ENCODE data around the gene WFDC6. TPM values are rescaled to one million over a fixed set of nuclear protein-coding genes. Genes with fewer than 3 reads are reported as not detected.
A peak's percentile ranks its signal among the peaks of the same experiment; 100 is the strongest.

The WFDC6 gene
- total and polyA plus RNA-seq, 4 experiments from 2014 or later, result not detected

DNA sequence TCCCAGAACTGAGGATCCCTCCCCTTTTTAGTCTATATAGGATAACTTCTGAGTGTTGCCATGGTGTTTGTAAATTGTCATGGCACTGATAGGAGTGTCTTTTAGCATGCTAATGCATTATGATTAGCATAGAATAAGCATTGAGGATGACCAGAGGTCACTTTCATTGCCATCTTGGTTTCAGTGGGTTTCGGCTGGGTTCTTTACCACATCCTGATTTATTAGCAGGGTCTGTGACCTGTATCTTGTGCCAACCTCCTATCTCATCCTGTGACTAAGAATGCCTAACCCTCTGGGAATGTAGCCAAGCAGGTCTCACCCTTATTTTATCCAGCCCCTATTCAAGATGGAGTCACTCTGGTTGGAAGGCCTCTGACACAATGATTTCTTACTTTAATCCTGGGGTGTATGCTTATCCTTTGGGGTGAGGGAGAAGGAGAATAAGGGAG is 50.2 kb downstream of the WFDC6 start:
- H3K9me3 Mint-ChIP-seq, result no peaks in the 10 kb centered on the region

DNA sequence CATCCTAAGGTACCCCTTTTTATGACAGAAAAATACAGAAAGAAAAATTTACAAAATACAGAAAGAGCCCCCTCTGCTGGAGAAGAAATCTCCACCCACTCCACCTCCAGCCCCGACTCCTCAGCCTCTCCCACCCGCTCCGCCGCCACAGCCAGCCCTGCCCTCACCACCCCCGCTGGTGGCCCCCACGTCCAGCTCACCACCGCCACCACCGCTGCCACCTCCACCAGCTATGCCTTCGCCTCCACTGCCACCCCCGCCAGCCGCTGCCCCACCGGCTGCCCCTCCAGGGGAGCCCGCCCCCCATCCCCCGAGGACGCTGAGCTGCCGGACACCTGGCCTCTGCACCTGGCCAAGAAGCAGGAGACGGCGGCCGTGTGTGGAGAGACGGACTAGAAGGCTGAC is 52.0 kb downstream of the WFDC6 start:
- no peaks in the 10 kb centered on the region for H3K9me3 Mint-ChIP-seq
- DNase-seq, result no peak
- Histone ChIP-seq H3K9me3 (ENCODE audit: control insufficient read depth in 1 of 2, low read length in 2 of 2) (no peaks in the 10 kb centered on the region), H3K4me3 (ENCODE audit: low read length in 2 of 2) (no peak overlapping the region), H3K4me1 (ENCODE audit: insufficient read depth, low read length) (no peaks in the 10 kb centered on the region), H3K36me3 (ENCODE audit: insufficient read depth, low read length) (no peaks in the 10 kb centered on the region), H3K27ac (ENCODE audit: low read depth, low read length) (no peak overlapping the region), H3K27me3 (ENCODE audit: insufficient read depth, low read length) (peaks cover 7% of the 10 kb centered on the region)
- H3K4me3 Mint-ChIP-seq, result no peak overlapping the region
- no peaks in the 10 kb centered on the region for H3K36me3 Mint-ChIP-seq
- POLR2A ChIA-PET (ENCODE audit: partially characterized antibody), result no interaction called here
- peak overlapping the region in 1 of 7 donors; percentile 19 for H3K27ac Mint-ChIP-seq
- CTCF ChIA-PET (ENCODE audit: partially characterized antibody), result interaction anchor here (1.0 kb wide), 1 partner anchor 124 kb away, joined by 3 read pairs; the partner anchor contains the start of gene SYS1
- intact Hi-C loops (cut with micrococcal nuclease), result no loop called here
- peaks cover 21 to 46% of the 10 kb centered on the region in 2 donors for H3K27me3 Mint-ChIP-seq
- no peaks in the 10 kb centered on the region for H3K4me1 Mint-ChIP-seq

More for the DNA sequence above, 50.2 kb downstream of the WFDC6 start:
- H3K4me3 ChIP-seq (ENCODE audit: low read length in 2 of 2), result no peak overlapping the region
- H3K4me1 ChIP-seq (ENCODE audit: insufficient read depth, low read length), result no peaks in the 10 kb centered on the region
- no peaks in the 10 kb centered on the region for H3K36me3 ChIP-seq (ENCODE audit: insufficient read depth, low read length)
- intact Hi-C loops (cut with micrococcal nuclease), result no loop called here
- no peaks in the 10 kb centered on the region for H3K9me3 ChIP-seq (ENCODE audit: control insufficient read depth in 1 of 2, low read length in 2 of 2)
- H3K36me3 Mint-ChIP-seq, result no peaks in the 10 kb centered on the region
- no peak for DNase-seq
- no peaks in the 10 kb centered on the region for H3K4me1 Mint-ChIP-seq
- H3K27me3 ChIP-seq (ENCODE audit: insufficient read depth, low read length), result peaks cover 7% of the 10 kb centered on the region
- no peak overlapping the region for H3K4me3 Mint-ChIP-seq
- no peak overlapping the region for H3K27ac ChIP-seq (ENCODE audit: low read depth, low read length)
- ChIA-PET CTCF (ENCODE audit: partially characterized antibody) (no interaction called here), POLR2A (ENCODE audit: partially characterized antibody) (no interaction called here)
- no peak overlapping the region for H3K27ac Mint-ChIP-seq
- peaks cover 23 to 37% of the 10 kb centered on the region in 2 donors for H3K27me3 Mint-ChIP-seq

DNA sequence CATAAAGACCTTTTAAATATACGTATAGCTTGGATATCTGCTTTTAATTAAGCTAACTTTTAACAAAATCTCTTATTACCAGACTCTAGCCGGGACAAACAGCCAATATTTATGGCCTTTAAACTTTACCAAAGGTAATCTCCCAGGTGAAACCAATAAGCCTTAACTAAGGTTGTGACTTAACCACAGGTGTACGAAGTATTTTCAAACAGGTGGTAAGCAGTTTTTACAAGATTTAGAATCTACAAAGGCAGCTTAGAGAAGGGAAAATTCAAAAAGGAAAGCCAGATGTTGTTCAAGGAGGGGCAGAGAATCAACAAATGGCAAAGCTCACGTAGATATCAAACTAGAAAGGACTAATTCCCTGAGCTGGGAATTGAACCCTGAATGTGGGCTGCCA is 53.9 kb downstream of the WFDC6 start:
- Mint-ChIP-seq H3K9me3 (no peaks in the 10 kb centered on the region), H3K27ac (no peak overlapping the region), H3K4me3 (no peak overlapping the region), H3K36me3 (no peaks in the 10 kb centered on the region), H3K27me3 (peaks cover 28 to 52% of the 10 kb centered on the region in 2 donors), H3K4me1 (no peaks in the 10 kb centered on the region)
- Histone ChIP-seq H3K27me3 (ENCODE audit: insufficient read depth, low read length) (peaks cover 7% of the 10 kb centered on the region), H3K9me3 (ENCODE audit: control insufficient read depth in 1 of 2, low read length in 2 of 2) (no peaks in the 10 kb centered on the region), H3K36me3 (ENCODE audit: insufficient read depth, low read length) (no peaks in the 10 kb centered on the region), H3K27ac (ENCODE audit: low read depth, low read length) (no peak overlapping the region), H3K4me3 (ENCODE audit: low read length in 2 of 2) (no peak overlapping the region), H3K4me1 (ENCODE audit: insufficient read depth, low read length) (no peaks in the 10 kb centered on the region)
- intact Hi-C loops (cut with micrococcal nuclease), result no loop called here
- CTCF ChIA-PET (ENCODE audit: partially characterized antibody), result interaction anchor here (0.7 to 1.3 kb wide), 2 partner anchors 17 to 285 kb away, joined by 3 to 4 read pairs; no protein-coding TSS in a partner anchor
- no peak for DNase-seq
- POLR2A ChIA-PET (ENCODE audit: partially characterized antibody), result no interaction called here

DNA sequence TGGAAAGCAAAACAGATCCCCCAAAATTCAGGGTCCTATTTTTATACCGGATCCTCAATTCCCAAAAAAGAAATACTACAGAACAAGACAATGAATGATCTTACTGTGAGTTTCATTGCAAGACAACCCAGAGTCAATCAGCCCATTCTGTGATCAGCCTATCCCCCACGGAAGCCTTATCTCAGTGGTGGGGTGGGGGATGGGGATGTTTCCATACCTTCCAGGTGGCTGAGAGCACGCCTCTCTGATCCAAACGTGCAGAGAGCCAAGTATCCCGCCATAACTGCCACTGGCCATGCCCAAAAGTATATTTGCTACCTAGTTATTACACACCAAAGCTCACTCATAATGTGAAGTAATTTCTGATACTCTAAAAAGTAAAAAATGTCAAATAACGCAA is 54.6 kb downstream of the WFDC6 start:
- Histone ChIP-seq H3K4me3 (ENCODE audit: low read length in 2 of 2) (no peak overlapping the region), H3K4me1 (ENCODE audit: insufficient read depth, low read length) (no peaks in the 10 kb centered on the region), H3K27me3 (ENCODE audit: insufficient read depth, low read length) (peaks cover 7% of the 10 kb centered on the region), H3K36me3 (ENCODE audit: insufficient read depth, low read length) (no peaks in the 10 kb centered on the region), H3K9me3 (ENCODE audit: control insufficient read depth in 1 of 2, low read length in 2 of 2) (no peaks in the 10 kb centered on the region), H3K27ac (ENCODE audit: low read depth, low read length) (no peak overlapping the region)
- H3K27ac Mint-ChIP-seq, result no peak overlapping the region
- no peak for DNase-seq
- intact Hi-C loops (cut with micrococcal nuclease), result no loop called here
- H3K9me3 Mint-ChIP-seq, result no peaks in the 10 kb centered on the region
- H3K4me1 Mint-ChIP-seq, result no peaks in the 10 kb centered on the region
- ChIA-PET CTCF (ENCODE audit: partially characterized antibody) (interaction anchor here (1.3 kb wide), 1 partner anchor 18 kb away, joined by 4 read pairs; no protein-coding TSS in a partner anchor), POLR2A (ENCODE audit: partially characterized antibody) (no interaction called here)
- no peak overlapping the region for H3K4me3 Mint-ChIP-seq
- H3K27me3 Mint-ChIP-seq, result peaks cover 33 to 56% of the 10 kb centered on the region in 2 donors
- peaks cover 0 to 3% of the 10 kb centered on the region in 2 donors for H3K36me3 Mint-ChIP-seq

Other genes starting within 250 kb of the WFDC6 start
- gene RBPJL, start 232.6 kb downstream of the WFDC6 start, total RNA-seq, result not detected
- gene RBPJL, start 232.6 kb downstream of the WFDC6 start, polyA plus RNA-seq, result not detected
- gene MATN4, start 231.2 kb downstream of the WFDC6 start, total RNA-seq, result not detected
- not detected for gene MATN4, start 231.2 kb downstream of the WFDC6 start, polyA plus RNA-seq
- gene SDC4, start 191.1 kb downstream of the WFDC6 start, total RNA-seq, result 1 to 10 TPM; 3.8 to 3.9 TPM
- gene SDC4, start 191.1 kb downstream of the WFDC6 start, polyA plus RNA-seq, result 1 to 10 TPM; 1.2 to 2.3 TPM
- 10 to 100 TPM; 56.4 to 56.6 TPM for gene SYS1, start 176.3 kb downstream of the WFDC6 start, total RNA-seq
- 10 to 100 TPM; 24.7 to 30.2 TPM for gene SYS1, start 176.3 kb downstream of the WFDC6 start, polyA plus RNA-seq
- under 1 TPM in 1 of 2 experiments, not detected in 1; 0.36 TPM for gene TP53TG5, start 161.2 kb downstream of the WFDC6 start, total RNA-seq
- gene TP53TG5, start 161.2 kb downstream of the WFDC6 start, polyA plus RNA-seq, result under 1 TPM; 0.11 to 0.24 TPM
- gene DBNDD2, start 131.2 kb downstream of the WFDC6 start, total RNA-seq, result 10 to 100 TPM; 17.8 to 18.4 TPM
- gene DBNDD2, start 131.2 kb downstream of the WFDC6 start, polyA plus RNA-seq, result 10 to 100 TPM; 12.9 to 15.4 TPM
- gene PIGT, start 123.3 kb downstream of the WFDC6 start, total RNA-seq, result 10 to 100 TPM; 81.9 to 84.5 TPM
- gene PIGT, start 123.3 kb downstream of the WFDC6 start, polyA plus RNA-seq, result 10 to 100 TPM; 85.6 to 92.2 TPM
- 1 to 10 TPM in 1 of 2 experiments, under 1 TPM in 1; 0.73 to 1.6 TPM for gene WFDC2, start 69.7 kb downstream of the WFDC6 start, total RNA-seq
- not detected for gene WFDC2, start 69.7 kb downstream of the WFDC6 start, polyA plus RNA-seq
- gene SPINT3, start 23.9 kb downstream of the WFDC6 start, total RNA-seq, result not detected
- gene SPINT3, start 23.9 kb downstream of the WFDC6 start, polyA plus RNA-seq, result not detected
- not detected for gene EPPIN, start 7.9 kb upstream of the WFDC6 start, total RNA-seq
- not detected for gene EPPIN, start 7.9 kb upstream of the WFDC6 start, polyA plus RNA-seq
- gene WFDC8, start 39.8 kb upstream of the WFDC6 start, total RNA-seq, result not detected
- gene WFDC8, start 39.8 kb upstream of the WFDC6 start, polyA plus RNA-seq, result not detected
- not detected for gene WFDC10A, start 90.3 kb upstream of the WFDC6 start, total RNA-seq
- gene WFDC10A, start 90.3 kb upstream of the WFDC6 start, polyA plus RNA-seq, result not detected
- gene WFDC9, start 91.8 kb upstream of the WFDC6 start, total RNA-seq, result not detected
- not detected for gene WFDC9, start 91.8 kb upstream of the WFDC6 start, polyA plus RNA-seq
- not detected for gene WFDC11, start 130.8 kb upstream of the WFDC6 start, total RNA-seq
- gene WFDC11, start 130.8 kb upstream of the WFDC6 start, polyA plus RNA-seq, result not detected
- gene WFDC13, start 162.6 kb upstream of the WFDC6 start, total RNA-seq, result not detected
- gene WFDC13, start 162.6 kb upstream of the WFDC6 start, polyA plus RNA-seq, result not detected
- not detected for gene WFDC10B, start 165.5 kb upstream of the WFDC6 start, total RNA-seq
- gene WFDC10B, start 165.5 kb upstream of the WFDC6 start, polyA plus RNA-seq, result not detected
- not detected for gene SPINT4, start 182.9 kb upstream of the WFDC6 start, total RNA-seq
- gene SPINT4, start 182.9 kb upstream of the WFDC6 start, polyA plus RNA-seq, result not detected

Measured in CD4-positive, alpha-beta memory T cell (primary cell).